Endodermal cell (in vitro differentiated cells): ENCODE results near the gene ABHD15. TPM values are rescaled to one million over a fixed set of nuclear protein-coding genes. Genes with fewer than 3 reads are reported as not detected.
A peak's percentile ranks its signal among the peaks of the same experiment; 100 is the strongest.

Experiments used
- DNase-seq: peaks from one replicate; pipeline ENCODE4 v3.0.0-alpha.2; 2017
- H3K27ac ChIP-seq: 2 replicates; pipeline ENCODE4 v1.5.1; 2013; ENCODE audit warnings: mild to moderate bottlenecking, low read depth, low read length, moderate library complexity
- H3K27me3 ChIP-seq: 2 replicates; pipeline ENCODE4 v1.6.1; 2013; ENCODE audit warnings: mild to moderate bottlenecking, low read length, moderate library complexity; ENCODE audit not compliant: insufficient read depth, control insufficient read depth, poor library complexity, severe bottlenecking
- H3K36me3 ChIP-seq: 2 replicates; pipeline ENCODE4 v1.7.0; 2013; ENCODE audit warnings: mild to moderate bottlenecking, low read length, moderate library complexity; ENCODE audit not compliant: control insufficient read depth, insufficient read depth
- H3K4me1 ChIP-seq: one replicate; pipeline ENCODE4 v1.7.0; 2013; ENCODE audit warnings: low read length; ENCODE audit not compliant: control insufficient read depth, insufficient read depth
- H3K4me3 ChIP-seq: 2 replicates; pipeline ENCODE4 v1.5.1; 2013; ENCODE audit warnings: mild to moderate bottlenecking, low read length, moderate library complexity
- H3K9ac ChIP-seq: 2 replicates; pipeline ENCODE4 v1.6.1; 2013; ENCODE audit warnings: mild to moderate bottlenecking, low read length, moderate library complexity; ENCODE audit not compliant: poor library complexity, severe bottlenecking; ENCODE audit errors: extremely low read depth
- H3K9me3 ChIP-seq: 2 replicates; pipeline ENCODE4 v1.6.1; 2013; ENCODE audit warnings: mild to moderate bottlenecking, low read length, moderate library complexity; ENCODE audit not compliant: control insufficient read depth
- H3K27ac Mint-ChIP-seq: 2 replicates; pipeline ENCODE4 v1.8.0; 2020; ENCODE audit warnings: mixed read lengths
- H3K27me3 Mint-ChIP-seq: 2 replicates; pipeline ENCODE4 v1.8.0; 2021; ENCODE audit warnings: mild to moderate bottlenecking, mixed read lengths; ENCODE audit not compliant: insufficient read depth
- H3K36me3 Mint-ChIP-seq: 2 replicates; pipeline ENCODE4 v1.8.0; 2020; ENCODE audit warnings: low read depth, mixed read lengths
- H3K4me1 Mint-ChIP-seq: 2 replicates; pipeline ENCODE4 v1.8.0; 2020; ENCODE audit warnings: mixed read lengths
- H3K4me3 Mint-ChIP-seq: 2 replicates; pipeline ENCODE4 v1.8.0; 2020; ENCODE audit warnings: mild to moderate bottlenecking, moderate library complexity, mixed read lengths
- H3K9me3 Mint-ChIP-seq: 2 replicates; pipeline ENCODE4 v1.8.0; 2020; ENCODE audit warnings: mild to moderate bottlenecking, mixed read lengths
- CTCF ChIP-seq: fragments of 200-600 bp; sonication (generic); conservative IDR thresholded peaks from 2 replicates; pipeline ENCODE4 v1.5.0; 2021; ENCODE audit warnings: antibody characterized with exemption, mild to moderate bottlenecking
- WGBS, 2 experiments: methylation state at CpG; one replicate each; pipeline versions ENCODE4 v1.1.5 to v1.1.7; 2013; ENCODE audit warnings: missing lambda C conversion rate in 2 of 2, mixed read lengths in 1 of 2; ENCODE audit not compliant: insufficient coverage in 1 of 2, insufficient read length in 1 of 2; 5-methylcytosine and 5-hydroxymethylcytosine counted together
- total RNA-seq, 2 donors: library from RNA; stranded (reverse); fragmentation: NEBNext Ultra II Directional in 1 of 2; extraction: Animal tissue kit (Norgen Biotek cat#: 25700) in 1 of 2; gene quantifications; 2 replicates in 1 of 2; 3 replicates in 1 of 2; pipeline ENCODE4 v1.2.1, GENCODE V29; 2021

The ABHD15 gene
- total RNA-seq, 2 donors from 2014 or later = 1.4 to 2.1 TPM

- H3K36me3 Mint-ChIP-seq = no peaks in the 10 kb centered on the region
- H3K4me3 Mint-ChIP-seq = no peak overlapping the region
- TF ChIP-seq CTCF = no peak
- Histone ChIP-seq H3K36me3 (no peaks in the 10 kb centered on the region), H3K9me3 (no peaks in the 10 kb centered on the region), H3K27ac (no peak overlapping the region), H3K27me3 (peaks cover 29% of the 10 kb centered on the region), H3K9ac (no peak overlapping the region), H3K4me1 (peaks cover 5% of the 10 kb centered on the region), H3K4me3 (no peak overlapping the region)
- no peak for DNase-seq
- H3K27me3 Mint-ChIP-seq = peaks cover 48% of the 10 kb centered on the region
- H3K27ac Mint-ChIP-seq = no peak overlapping the region
- 84 to 87% methylated on average over 6 to 11 of the region's 11 CpGs for WGBS, 2 experiments
- H3K4me1 Mint-ChIP-seq = peaks cover 17% of the 10 kb centered on the region
- H3K9me3 Mint-ChIP-seq = no peaks in the 10 kb centered on the region
Measured at GRCh38 chr17:29594519-29595090, 27.8 kb upstream of the ABHD15 start.

GRCh38 chr17:29593591-29594518 is 27.0 kb upstream of the ABHD15 start:
- H3K27ac ChIP-seq = no peak overlapping the region
- 3 to 6% methylated on average over 27 to 64 of the region's 64 CpGs for WGBS, 2 experiments
- peaks cover 5% of the 10 kb centered on the region for H3K4me1 ChIP-seq
- peak overlapping the region; percentile 74 for H3K4me3 Mint-ChIP-seq
- peaks cover 44% of the 10 kb centered on the region for H3K27me3 Mint-ChIP-seq
- peaks cover 17% of the 10 kb centered on the region for H3K4me1 Mint-ChIP-seq
- H3K36me3 Mint-ChIP-seq = no peaks in the 10 kb centered on the region
- peaks cover 29% of the 10 kb centered on the region for H3K27me3 ChIP-seq
- H3K4me3 ChIP-seq = peak overlapping the region; percentile 69
- no peaks in the 10 kb centered on the region for H3K9me3 ChIP-seq
- DNase-seq = peak; percentile 96
- H3K9me3 Mint-ChIP-seq = no peaks in the 10 kb centered on the region
- H3K9ac ChIP-seq = no peak overlapping the region
- H3K36me3 ChIP-seq = no peaks in the 10 kb centered on the region
- no peak overlapping the region for H3K27ac Mint-ChIP-seq
- peak; percentile 47 for TF ChIP-seq CTCF

- Histone ChIP-seq H3K36me3 (no peaks in the 10 kb centered on the region), H3K4me1 (peaks cover 6% of the 10 kb centered on the region), H3K9ac (no peak within 1 kb of the TSS), H3K9me3 (no peaks in the 10 kb centered on the region), H3K27ac (peak within 1 kb of the TSS; percentile 59), H3K4me3 (peak within 1 kb of the TSS; percentile 69), H3K27me3 (peaks cover 29% of the 10 kb centered on the region)
- TF ChIP-seq CTCF = no peak
- Mint-ChIP-seq H3K27ac (peak within 1 kb of the TSS; percentile 41), H3K4me1 (peaks cover 21% of the 10 kb centered on the region), H3K9me3 (no peaks in the 10 kb centered on the region), H3K4me3 (peak within 1 kb of the TSS; percentile 74), H3K27me3 (peaks cover 46% of the 10 kb centered on the region), H3K36me3 (no peaks in the 10 kb centered on the region)
- WGBS, 2 experiments = 1% methylated on average over 95 of the region's 96 CpGs; no CpG with 5 or more reads in 1 of the 2 experiments
- peak; percentile 85 for DNase-seq
Measured at GRCh38 chr17:29592850-29593551, 26.2 kb upstream of the ABHD15 start, which contains the start of gene ANKRD13B. Gene ANKRD13B, plus strand, starts transcription at chr17:29593132. Its CDS starts 490 bp downstream, at chr17:29593622.
